Kidney (tissue), 14 donors: ENCODE data around the gene ENTPD8. TPM values are rescaled to one million over a fixed set of nuclear protein-coding genes. Genes with fewer than 3 reads are reported as not detected.
"Not testable (repeated sequence)": the region's sequence is repeated elsewhere in the genome, so short reads cannot be mapped to it uniquely, and the experiment has no call there.

ENCODE experiments used
- DNase-seq, 5 donors: peaks; one replicate each; pipeline ENCODE4 v3.0.0-alpha.2; 2013 to 2020
- FAIRE-seq: peaks from 2 replicates; lab custom pipeline; 2012; peaks lifted over from hg19 to GRCh38; lab: Jason Lieb, UNC
- H3K27ac ChIP-seq, 2 donors: one replicate each; pipeline ENCODE4 v1.7.0; 2013; ENCODE audit warnings: low read depth in 2 of 2, low read length in 2 of 2, inconsistent platforms in 1 of 2
- H3K27me3 ChIP-seq: one replicate; pipeline ENCODE4 v1.7.1; 2013; ENCODE audit warnings: low read length, inconsistent platforms; ENCODE audit not compliant: control insufficient read depth, insufficient read depth
- H3K36me3 ChIP-seq, 3 donors: one replicate each; pipeline versions ENCODE4 v1.7.0 to v1.7.1; 2013; ENCODE audit warnings: low read length in 3 of 3, control low read depth in 1 of 3, inconsistent platforms in 1 of 3; ENCODE audit not compliant: insufficient read depth in 3 of 3, control insufficient read depth in 2 of 3
- H3K4me1 ChIP-seq, 3 donors: one replicate each; pipeline versions ENCODE4 v1.7.0 to v1.7.1; 2013; ENCODE audit warnings: low read length in 3 of 3, inconsistent platforms in 1 of 3, low read depth in 1 of 3; ENCODE audit not compliant: control insufficient read depth in 2 of 3, insufficient read depth in 2 of 3
- H3K4me3 ChIP-seq, 3 donors: one replicate each; pipeline versions ENCODE4 v1.7.0 to v1.8.1; 2013; ENCODE audit warnings: low read length in 3 of 3, control low read depth in 1 of 3, inconsistent platforms in 1 of 3
- H3K9ac ChIP-seq, 3 donors: one replicate each; pipeline versions ENCODE4 v1.7.0 to v1.7.1; 2013; ENCODE audit warnings: low read length in 3 of 3, control low read depth in 1 of 3, inconsistent platforms in 1 of 3
- H3K9me3 ChIP-seq, 3 donors: one replicate each; pipeline versions ENCODE4 v1.7.0 to v1.7.1; 2013; ENCODE audit warnings: low read length in 3 of 3, control low read depth in 1 of 3, inconsistent platforms in 1 of 3; ENCODE audit not compliant: control insufficient read depth in 2 of 3, insufficient read depth in 1 of 3
- CTCF ChIP-seq: IDR thresholded peaks from 3 replicates; pipeline ENCODE4 v1.5.1; 2012; ENCODE audit warnings: mild to moderate bottlenecking, moderate library complexity, borderline replicate concordance; ENCODE audit not compliant: insufficient read depth; ENCODE audit errors: extremely low read depth
- intact Hi-C: fragments of 100-400 bp; cut with DNase I; formaldehyde crosslinking; loops from one replicate; pipeline ENCODE4 v1.11.1; 2022
- polyA plus RNA-seq: library from polyadenylated mRNA; stranded (reverse); fragments of 350-450 nt; fragmentation: Illumina TruSeq; extraction: RNeasy Lipid Tissue Mini Kit (QIAGEN cat#74804); gene quantifications from one replicate; pipeline ENCODE4 v1.2.3, GENCODE V29; 2014; ENCODE audit warnings: low read depth, low replicate concordance; ENCODE audit not compliant: insufficient read depth
- total RNA-seq: library from RNA; stranded (reverse); fragmentation: NEBNext Ultra II Directional; extraction: Animal tissue kit (Norgen Biotek cat#: 25700); gene quantifications from one replicate; pipeline ENCODE4 v1.2.1, GENCODE V29; 2021
- donor health status: control.
- donor health status: control.
- donor health status: control.
- donor health status: control.
- donor health status: control.
- donor health status: DM: yes; HTN: yes; CAD: no.
- donor health status: Normal renal cell carcinoma (clear cell type).

ENTPD8 gene
- total and polyA plus RNA-seq, 2 donors from 2014 or later, result 5.0 to 5.2 TPM

GRCh38 chr9:137467896-137468295 is 26.7 kb upstream of the ENTPD8 start:
- Histone ChIP-seq H3K36me3 (no peaks in the 10 kb centered on the region), H3K27me3 (no peaks in the 10 kb centered on the region), H3K4me3 (no peak overlapping the region), H3K4me1 (no peaks in the 10 kb centered on the region), H3K9me3 (no peaks in the 10 kb centered on the region), H3K9ac (no peak overlapping the region), H3K27ac (no peak overlapping the region)
- no peak for FAIRE-seq
- peak in 2 of 5 donors; percentile 25 to 33 for DNase-seq
- intact Hi-C loops, result no loop called here
- no peak for TF ChIP-seq CTCF

- Histone ChIP-seq H3K36me3 (no peaks in the 10 kb centered on the region), H3K9me3 (no peaks in the 10 kb centered on the region), H3K27me3 (no peaks in the 10 kb centered on the region), H3K27ac (no peak overlapping the region), H3K9ac (no peak overlapping the region), H3K4me3 (no peak overlapping the region), H3K4me1 (no peaks in the 10 kb centered on the region)
- no peak for TF ChIP-seq CTCF
- DNase-seq (peak in 1 of 5 donors; percentile 25), FAIRE-seq (no peak)
- intact Hi-C loops, result no loop called here
Measured at GRCh38 chr9:137467161-137467581, 26.0 kb upstream of the ENTPD8 start.

GRCh38 chr9:137466389-137467085 is 25.4 kb upstream of the ENTPD8 start:
- H3K9ac ChIP-seq, H3K27ac ChIP-seq, H3K4me1 ChIP-seq, H3K27me3 ChIP-seq, H3K4me3 ChIP-seq, FAIRE-seq, intact Hi-C loops, H3K9me3 ChIP-seq, H3K36me3 ChIP-seq: not testable (repeated sequence)
- DNase-seq, result peak in 1 of 5 donors; percentile 29

GRCh38 chr9:137465720-137466388 is 24.7 kb upstream of the ENTPD8 start:
- Histone ChIP-seq H3K4me3 (no peak overlapping the region), H3K27me3 (no peaks in the 10 kb centered on the region), H3K9ac (no peak overlapping the region), H3K9me3 (no peaks in the 10 kb centered on the region), H3K4me1 (no peaks in the 10 kb centered on the region), H3K27ac (no peak overlapping the region), H3K36me3 (no peaks in the 10 kb centered on the region)
- intact Hi-C loops, result no loop called here
- DNase-seq (peak in 2 of 5 donors; percentile 23 to 58), FAIRE-seq (no peak)
- TF ChIP-seq CTCF, result no peak
